GM23248 (cell line): ENCODE measurements around the gene ZNF101. TPM values are rescaled to one million over a fixed set of nuclear protein-coding genes. Genes with fewer than 3 reads are reported as not detected.

Source experiments
- DNase-seq: peaks from one replicate; pipeline ENCODE4 v3.0.0-alpha.2; 2015
- H2AFZ ChIP-seq: fragments of 200-600 bp; sonication (generic); 2 replicates; pipeline ENCODE4 v1.6.1; 2016; ENCODE audit warnings: antibody characterized with exemption
- H3F3A ChIP-seq: fragments of 200-600 bp; sonication (generic); 2 replicates; pipeline ENCODE4 v1.6.1; 2016; ENCODE audit warnings: mild to moderate bottlenecking, antibody characterized with exemption, mixed run types; ENCODE audit not compliant: insufficient read depth
- H3K27ac ChIP-seq: fragments of 200-600 bp; sonication (generic); 2 replicates; pipeline ENCODE4 v1.5.1; 2016; ENCODE audit warnings: mild to moderate bottlenecking
- H3K27me3 ChIP-seq: fragments of 200-600 bp; sonication (generic); replicated peaks from 2 replicates; pipeline ENCODE4 v1.6.1; 2016; ENCODE audit warnings: mild to moderate bottlenecking; ENCODE audit not compliant: insufficient read depth
- H3K36me3 ChIP-seq: fragments of 200-600 bp; sonication (generic); 2 replicates; pipeline ENCODE4 v1.6.1; 2016; ENCODE audit warnings: low read depth, mild to moderate bottlenecking
- H3K4me1 ChIP-seq: fragments of 200-600 bp; sonication (generic); 2 replicates; pipeline ENCODE4 v1.6.1; 2016; ENCODE audit warnings: mild to moderate bottlenecking; ENCODE audit not compliant: insufficient read depth
- H3K4me2 ChIP-seq: fragments of 200-600 bp; sonication (generic); one replicate; pipeline ENCODE4 v1.6.1; 2016; ENCODE audit warnings: mild to moderate bottlenecking; ENCODE audit not compliant: unreplicated experiment
- H3K4me3 ChIP-seq: fragments of 200-600 bp; sonication (generic); 2 replicates; pipeline ENCODE4 v1.5.1; 2016; ENCODE audit warnings: mild to moderate bottlenecking
- H3K79me2 ChIP-seq: fragments of 200-600 bp; sonication (generic); 2 replicates; pipeline ENCODE4 v1.6.1; 2016; ENCODE audit warnings: mild to moderate bottlenecking; ENCODE audit not compliant: insufficient read depth
- H3K9ac ChIP-seq: fragments of 200-600 bp; sonication (generic); 2 replicates; pipeline ENCODE4 v1.6.1; 2016; ENCODE audit warnings: mild to moderate bottlenecking
- H3K9me2 ChIP-seq: fragments of 200-600 bp; sonication (generic); 2 replicates; pipeline ENCODE4 v1.6.1; 2016; ENCODE audit warnings: mixed run types, mild to moderate bottlenecking, moderate library complexity; ENCODE audit not compliant: insufficient read depth
- H3K9me3 ChIP-seq: fragments of 200-600 bp; sonication (generic); one replicate; pipeline ENCODE4 v1.6.1; 2017; ENCODE audit warnings: low read depth
- H4K20me1 ChIP-seq: fragments of 200-600 bp; sonication (generic); 2 replicates; pipeline ENCODE4 v1.6.0; 2016; ENCODE audit not compliant: insufficient read depth
- EZH2 ChIP-seq: fragments of 200-600 bp; sonication (generic); IDR thresholded peaks from 2 replicates; pipeline ENCODE4 v1.6.1; 2018; ENCODE audit warnings: antibody characterized with exemption, mild to moderate bottlenecking; ENCODE audit not compliant: insufficient read depth, poor library complexity, severe bottlenecking
- EZH2phosphoT487 ChIP-seq: fragments of 200-600 bp; sonication (generic); IDR thresholded peaks from 2 replicates; pipeline ENCODE4 v1.6.1; 2018; ENCODE audit warnings: antibody characterized with exemption, moderate library complexity, mild to moderate bottlenecking, low read depth; ENCODE audit not compliant: insufficient read depth
- WGBS, 2 experiments: methylation state at CpG; one replicate each; pipeline ENCODE4 v1.1.6; 2015 to 2017; ENCODE audit warnings: low lambda C conversion rate in 2 of 2, low coverage in 1 of 2; ENCODE audit errors: missing lambda C conversion rate in 2 of 2; 5-methylcytosine and 5-hydroxymethylcytosine counted together
- in situ Hi-C: fragments of 300-500 bp; cut with MboI; formaldehyde crosslinking; loops from 2 replicates; pipeline ENCODE4 v1.15.0; 2020
- polyA plus RNA-seq: library from polyadenylated mRNA; unstranded; fragments of >200 nt; fragmentation: Nextera tagmentation; extraction: Ambion mirVana; gene quantifications from 2 replicates; pipeline ENCODE4 v1.2.1, GENCODE V29; 2016
- total RNA-seq: library from RNA; depleted of rRNA; stranded (reverse); fragments of >200 nt; shearing (Covaris generic); gene quantifications from 2 replicates; pipeline ENCODE4 v1.2.3, GENCODE V29; 2014

ZNF101 gene
- total and polyA plus RNA-seq, 2 experiments from 2014 or later, result 3.7 TPM

- no peaks in the 10 kb centered on the region for H3F3A ChIP-seq
- H3K4me1 ChIP-seq, result peaks cover 5% of the 10 kb centered on the region; the same call in 1 of the 2 replicates
- TF ChIP-seq EZH2 (no peak), EZH2phosphoT487 (no peak)
- H3K36me3 ChIP-seq, result peaks cover 9% of the 10 kb centered on the region; the same call in 1 of the 2 replicates
- no peaks in the 10 kb centered on the region for H3K9me2 ChIP-seq
- H3K4me2 ChIP-seq, result peak overlapping the region; percentile 91
- H3K27me3 ChIP-seq, result no peaks in the 10 kb centered on the region
- H3K4me3 ChIP-seq, result peak overlapping the region; percentile 81
- peak overlapping the region; percentile 88 for H3K9ac ChIP-seq
- in situ Hi-C loops, result no loop called here
- no peak overlapping the region for H3K27ac ChIP-seq
- H4K20me1 ChIP-seq, result no peaks in the 10 kb centered on the region
- peaks cover 39% of the 10 kb centered on the region for H3K79me2 ChIP-seq
- peak; percentile 11 for DNase-seq
- H3K9me3 ChIP-seq, result no peaks in the 10 kb centered on the region
- 85 to 86% methylated on average over 10 of the region's 10 CpGs for WGBS, 2 experiments
- H2AFZ ChIP-seq, result peak overlapping the region; percentile 90
Measured at GRCh38 chr19:19670070-19670551, 1.5 kb downstream of the ZNF101 start.

DNA sequence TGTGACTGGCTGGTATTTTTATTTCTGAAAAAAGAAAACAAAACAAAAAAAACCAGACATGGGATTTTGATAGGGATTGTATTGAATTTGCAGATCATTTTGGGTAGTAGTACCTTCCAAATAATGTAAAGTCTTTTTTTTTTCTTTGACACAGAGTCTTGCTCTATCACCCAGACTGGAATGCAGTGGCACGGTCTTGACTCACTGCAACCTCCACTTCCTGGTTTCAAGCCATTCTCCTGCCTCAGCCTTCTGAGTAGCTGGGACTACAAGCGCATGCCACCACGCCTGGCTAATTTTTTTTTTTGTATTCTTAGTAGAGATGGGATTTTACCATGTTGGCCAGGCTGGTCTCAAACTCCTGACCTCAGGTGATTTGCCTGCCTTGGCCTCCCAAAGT is 4.2 kb downstream of the ZNF101 start:
- H3K27ac ChIP-seq, result no peak overlapping the region
- no peak overlapping the region for H3K4me2 ChIP-seq
- peaks cover 18% of the 10 kb centered on the region; the same call in 1 of the 2 replicates for H3K36me3 ChIP-seq
- no peaks in the 10 kb centered on the region for H3K9me3 ChIP-seq
- H3K27me3 ChIP-seq, result no peaks in the 10 kb centered on the region
- 93 to 97% methylated on average over 3 of the region's 3 CpGs for WGBS, 2 experiments
- no peak overlapping the region for H3K9ac ChIP-seq
- no peaks in the 10 kb centered on the region for H3K9me2 ChIP-seq
- no peak overlapping the region for H2AFZ ChIP-seq
- no peaks in the 10 kb centered on the region for H3F3A ChIP-seq
- DNase-seq, result no peak
- H3K79me2 ChIP-seq, result peaks cover 52% of the 10 kb centered on the region
- no peaks in the 10 kb centered on the region for H4K20me1 ChIP-seq
- H3K4me1 ChIP-seq, result peaks cover 5% of the 10 kb centered on the region; the same call in 1 of the 2 replicates
- H3K4me3 ChIP-seq, result no peak overlapping the region
- in situ Hi-C loops, result no loop called here
- TF ChIP-seq EZH2 (no peak), EZH2phosphoT487 (no peak)

DNA sequence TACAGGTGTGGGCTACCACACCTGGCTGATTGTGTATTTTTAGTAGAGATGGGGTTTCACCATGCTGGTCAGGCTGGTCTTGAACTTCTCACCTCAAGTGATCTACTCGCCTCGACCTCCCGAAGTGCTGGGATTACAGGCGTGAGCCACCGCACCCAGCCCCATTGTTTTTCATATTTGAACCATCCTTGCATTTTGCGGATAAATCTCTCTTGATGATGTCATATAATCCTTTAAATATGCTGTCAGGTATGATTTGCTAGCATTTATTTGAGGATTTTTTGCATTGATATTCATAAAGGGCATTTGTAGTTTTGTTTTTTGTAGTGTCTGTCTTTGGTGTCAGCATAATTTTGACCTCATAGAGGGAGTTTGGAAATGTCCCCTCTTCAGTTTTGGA is 5.7 kb downstream of the ZNF101 start:
- Histone ChIP-seq H3K27ac (no peak overlapping the region), H4K20me1 (no peaks in the 10 kb centered on the region), H3K27me3 (no peaks in the 10 kb centered on the region), H2AFZ (no peak overlapping the region), H3K9ac (no peak overlapping the region), H3F3A (no peaks in the 10 kb centered on the region), H3K4me3 (no peak overlapping the region), H3K79me2 (peaks cover 50% of the 10 kb centered on the region), H3K4me1 (peaks cover 5% of the 10 kb centered on the region; the same call in 1 of the 2 replicates), H3K4me2 (no peak overlapping the region), H3K36me3 (peaks cover 26% of the 10 kb centered on the region), H3K9me2 (no peaks in the 10 kb centered on the region), H3K9me3 (no peaks in the 10 kb centered on the region)
- TF ChIP-seq EZH2, result no peak
- no peak for TF ChIP-seq EZH2phosphoT487
- in situ Hi-C loops, result no loop called here
- WGBS, 2 experiments, result 90 to 98% methylated on average over 6 of the region's 6 CpGs
- no peak for DNase-seq

DNA sequence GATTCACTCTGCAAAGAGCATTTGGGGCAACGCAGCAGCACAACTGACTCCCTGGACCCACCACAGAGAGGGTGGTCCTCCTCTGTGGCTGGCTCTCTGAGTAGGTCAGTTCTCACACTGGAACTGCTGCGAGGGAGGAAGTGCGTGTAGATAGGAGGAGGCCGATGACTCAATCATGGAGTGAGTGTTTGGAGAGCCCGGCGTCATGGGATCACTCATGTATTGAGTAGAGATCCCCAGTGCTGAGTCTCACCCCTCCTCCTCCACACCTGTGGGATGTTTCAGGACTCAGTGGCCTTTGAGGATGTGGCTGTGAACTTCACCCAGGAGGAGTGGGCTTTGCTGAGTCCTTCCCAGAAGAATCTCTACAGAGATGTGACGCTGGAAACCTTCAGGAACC is 8.9 kb downstream of the ZNF101 start:
- Histone ChIP-seq H3K27me3 (no peaks in the 10 kb centered on the region), H4K20me1 (no peaks in the 10 kb centered on the region), H3F3A (no peaks in the 10 kb centered on the region), H3K4me3 (no peak overlapping the region), H3K4me1 (no peaks in the 10 kb centered on the region), H3K9me3 (no peaks in the 10 kb centered on the region), H2AFZ (no peak overlapping the region), H3K27ac (no peak overlapping the region), H3K9me2 (no peaks in the 10 kb centered on the region), H3K36me3 (peaks cover 43% of the 10 kb centered on the region), H3K9ac (no peak overlapping the region), H3K79me2 (peaks cover 33% of the 10 kb centered on the region), H3K4me2 (no peak overlapping the region)
- in situ Hi-C loops, result no loop called here
- WGBS, 2 experiments, result 95 to 100% methylated on average over 7 of the region's 7 CpGs
- DNase-seq, result no peak
- TF ChIP-seq EZH2 (no peak), EZH2phosphoT487 (no peak)
